Type B pancreatic cell (in vitro differentiated cells): ENCODE results near the gene USP46. TPM values are rescaled to one million over a fixed set of nuclear protein-coding genes. Genes with fewer than 3 reads are reported as not detected.

ENCODE experiments used
- DNase-seq: peaks from one replicate; pipeline ENCODE4 v3.0.0; 2021; ENCODE audit warnings: mixed read lengths; ENCODE audit not compliant: unreplicated experiment; ENCODE audit errors: extremely low spot score
- H3K27ac Mint-ChIP-seq: 2 replicates; pipeline ENCODE4 v1.8.0; 2021; ENCODE audit warnings: mild to moderate bottlenecking, mixed read lengths
- H3K27me3 Mint-ChIP-seq: 2 replicates; pipeline ENCODE4 v1.8.0; 2021; ENCODE audit warnings: mixed read lengths
- H3K36me3 Mint-ChIP-seq: 2 replicates; pipeline ENCODE4 v1.8.0; 2021; ENCODE audit warnings: mixed read lengths
- H3K4me1 Mint-ChIP-seq: one replicate; pipeline ENCODE4 v1.8.0; 2021; ENCODE audit warnings: mixed read lengths; ENCODE audit not compliant: unreplicated experiment
- H3K4me3 Mint-ChIP-seq: 2 replicates; pipeline ENCODE4 v1.8.0; 2021; ENCODE audit warnings: mild to moderate bottlenecking, mixed read lengths
- H3K9me3 Mint-ChIP-seq: 2 replicates; pipeline ENCODE4 v1.8.0; 2021; ENCODE audit warnings: mixed read lengths
- total RNA-seq: library from RNA; stranded (reverse); gene quantifications from 2 replicates; pipeline ENCODE4 v1.2.1, GENCODE V29; 2021; ENCODE audit warnings: low replicate concordance
- TF ChIP-seq, protein P1 (sequence below): fragments of 200-600 bp; sonication (generic); conservative IDR thresholded peaks from 2 replicates; pipeline ENCODE4 v1.5.0; 2021; ENCODE audit warnings: antibody characterized with exemption, mild to moderate bottlenecking

Gene USP46
- total RNA-seq, 1 donor from 2014 or later, result 53.5 TPM

GRCh38 chr4:52588771-52589591 lies 70.1 kb downstream of the USP46 start:
- TF ChIP-seq, protein P1, sequence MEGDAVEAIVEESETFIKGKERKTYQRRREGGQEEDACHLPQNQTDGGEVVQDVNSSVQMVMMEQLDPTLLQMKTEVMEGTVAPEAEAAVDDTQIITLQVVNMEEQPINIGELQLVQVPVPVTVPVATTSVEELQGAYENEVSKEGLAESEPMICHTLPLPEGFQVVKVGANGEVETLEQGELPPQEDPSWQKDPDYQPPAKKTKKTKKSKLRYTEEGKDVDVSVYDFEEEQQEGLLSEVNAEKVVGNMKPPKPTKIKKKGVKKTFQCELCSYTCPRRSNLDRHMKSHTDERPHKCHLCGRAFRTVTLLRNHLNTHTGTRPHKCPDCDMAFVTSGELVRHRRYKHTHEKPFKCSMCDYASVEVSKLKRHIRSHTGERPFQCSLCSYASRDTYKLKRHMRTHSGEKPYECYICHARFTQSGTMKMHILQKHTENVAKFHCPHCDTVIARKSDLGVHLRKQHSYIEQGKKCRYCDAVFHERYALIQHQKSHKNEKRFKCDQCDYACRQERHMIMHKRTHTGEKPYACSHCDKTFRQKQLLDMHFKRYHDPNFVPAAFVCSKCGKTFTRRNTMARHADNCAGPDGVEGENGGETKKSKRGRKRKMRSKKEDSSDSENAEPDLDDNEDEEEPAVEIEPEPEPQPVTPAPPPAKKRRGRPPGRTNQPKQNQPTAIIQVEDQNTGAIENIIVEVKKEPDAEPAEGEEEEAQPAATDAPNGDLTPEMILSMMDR, result no peak
- no peak for DNase-seq
- no peaks in the 10 kb centered on the region for H3K4me1 Mint-ChIP-seq
- H3K9me3 Mint-ChIP-seq, result no peaks in the 10 kb centered on the region
- no peak overlapping the region for H3K4me3 Mint-ChIP-seq
- H3K27me3 Mint-ChIP-seq, result no peaks in the 10 kb centered on the region
- H3K36me3 Mint-ChIP-seq, result peaks cover 16% of the 10 kb centered on the region
- H3K27ac Mint-ChIP-seq, result no peak overlapping the region

GRCh38 chr4:52588097-52588496 lies 71.0 kb downstream of the USP46 start:
- Mint-ChIP-seq H3K9me3 (no peaks in the 10 kb centered on the region), H3K36me3 (peaks cover 15% of the 10 kb centered on the region), H3K27ac (no peak overlapping the region), H3K4me3 (no peak overlapping the region), H3K27me3 (no peaks in the 10 kb centered on the region), H3K4me1 (no peaks in the 10 kb centered on the region)
- DNase-seq, result no peak
- TF ChIP-seq, protein P1, result peak; percentile 67

DNA sequence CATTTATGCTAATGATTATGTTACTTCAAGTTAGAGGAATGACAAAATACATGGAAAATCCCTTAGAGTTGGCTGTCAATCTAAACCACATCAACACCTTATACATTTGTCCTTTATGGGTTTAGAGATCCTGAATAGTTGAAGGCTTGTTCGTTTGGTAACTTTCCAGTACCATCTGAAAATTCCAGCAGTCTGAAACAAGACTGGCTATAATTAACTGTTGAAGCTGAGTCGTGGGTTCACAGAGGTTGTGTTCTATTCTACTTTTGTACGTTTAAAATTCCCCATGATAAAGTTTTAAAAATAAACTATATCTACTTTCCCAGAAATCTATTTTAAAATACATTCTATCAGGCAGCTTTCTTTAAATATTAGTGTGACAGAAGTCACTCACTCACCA lies 73.0 kb downstream of the USP46 start:
- H3K4me1 Mint-ChIP-seq, result no peaks in the 10 kb centered on the region
- H3K27ac Mint-ChIP-seq, result no peak overlapping the region
- H3K9me3 Mint-ChIP-seq, result no peaks in the 10 kb centered on the region
- no peaks in the 10 kb centered on the region for H3K27me3 Mint-ChIP-seq
- H3K4me3 Mint-ChIP-seq, result no peak overlapping the region
- H3K36me3 Mint-ChIP-seq, result peaks cover 6% of the 10 kb centered on the region
- TF ChIP-seq, protein P1, result no peak
- DNase-seq, result no peak

GRCh38 chr4:52585379-52585778 lies 73.7 kb downstream of the USP46 start:
- Mint-ChIP-seq H3K9me3 (no peaks in the 10 kb centered on the region), H3K4me3 (no peak overlapping the region), H3K27ac (no peak overlapping the region), H3K27me3 (no peaks in the 10 kb centered on the region), H3K36me3 (no peaks in the 10 kb centered on the region), H3K4me1 (no peaks in the 10 kb centered on the region)
- DNase-seq, result no peak
- TF ChIP-seq, protein P1, result no peak

DNA sequence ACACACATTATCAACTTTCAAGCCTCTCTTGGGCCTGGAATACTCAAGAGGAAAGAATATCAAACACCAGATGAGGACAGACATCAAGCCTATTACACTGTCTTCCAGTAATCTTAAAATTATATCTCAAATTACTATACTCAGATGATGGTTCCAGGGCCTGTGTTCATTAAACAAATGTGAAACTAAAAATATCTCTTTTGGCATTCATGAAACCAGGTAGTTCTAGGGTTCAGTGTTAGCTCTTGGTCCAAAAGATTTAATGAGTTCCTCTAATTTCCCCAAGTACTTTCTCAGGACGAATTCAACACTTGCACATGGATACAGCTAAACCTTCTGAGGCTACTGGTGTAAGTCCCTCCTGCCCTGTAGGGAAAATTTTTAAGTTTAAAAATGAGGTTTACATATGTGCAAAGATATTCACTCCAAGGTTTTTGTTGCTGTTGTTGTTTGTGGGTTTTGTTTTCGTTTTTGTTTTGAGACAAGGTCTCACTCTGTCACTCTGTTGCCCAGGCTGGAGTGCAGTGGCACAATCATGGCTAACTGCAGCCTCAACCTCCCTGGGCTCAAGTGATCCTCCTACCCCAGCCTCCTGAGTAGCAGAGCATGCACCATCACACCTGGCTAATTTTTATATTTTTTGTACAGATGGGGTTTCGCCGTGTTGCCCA lies 79.4 kb downstream of the USP46 start:
- Mint-ChIP-seq H3K4me3 (no peak overlapping the region), H3K27ac (no peak overlapping the region), H3K27me3 (no peaks in the 10 kb centered on the region), H3K36me3 (no peaks in the 10 kb centered on the region), H3K9me3 (no peaks in the 10 kb centered on the region), H3K4me1 (no peaks in the 10 kb centered on the region)
- no peak for DNase-seq
- TF ChIP-seq, protein P1, result no peak
